HG03520 (cell line): ENCODE data around the gene SUPT4H1.
"Not testable (repeated sequence)": the region's sequence is repeated elsewhere in the genome, so short reads cannot be mapped to it uniquely, and the experiment has no call there.

Experiments used
- ATAC-seq: cut with Tn5 transposase; IDR thresholded peaks from one replicate; pipeline ENCODE4 v1.9.1; 2021; ENCODE audit warnings: mild to moderate bottlenecking, moderate library complexity; ENCODE audit not compliant: unreplicated experiment

The SUPT4H1 gene

GRCh38 chr17:58351831-58352595 is at the start of gene SUPT4H1:
Gene SUPT4H1 (minus strand): TSS chr17:58352201. CDS start chr17:58352135, 66 bp downstream.
- ATAC-seq: peak; percentile 85

- no peak for ATAC-seq
Measured at GRCh38 chr17:58401287-58401686, 49.3 kb upstream of the SUPT4H1 start.

GRCh38 chr17:58400826-58401225 is 48.8 kb upstream of the SUPT4H1 start:
- no peak for ATAC-seq

- ATAC-seq: no peak
Measured at GRCh38 chr17:58399974-58400373, 48.0 kb upstream of the SUPT4H1 start.

DNA sequence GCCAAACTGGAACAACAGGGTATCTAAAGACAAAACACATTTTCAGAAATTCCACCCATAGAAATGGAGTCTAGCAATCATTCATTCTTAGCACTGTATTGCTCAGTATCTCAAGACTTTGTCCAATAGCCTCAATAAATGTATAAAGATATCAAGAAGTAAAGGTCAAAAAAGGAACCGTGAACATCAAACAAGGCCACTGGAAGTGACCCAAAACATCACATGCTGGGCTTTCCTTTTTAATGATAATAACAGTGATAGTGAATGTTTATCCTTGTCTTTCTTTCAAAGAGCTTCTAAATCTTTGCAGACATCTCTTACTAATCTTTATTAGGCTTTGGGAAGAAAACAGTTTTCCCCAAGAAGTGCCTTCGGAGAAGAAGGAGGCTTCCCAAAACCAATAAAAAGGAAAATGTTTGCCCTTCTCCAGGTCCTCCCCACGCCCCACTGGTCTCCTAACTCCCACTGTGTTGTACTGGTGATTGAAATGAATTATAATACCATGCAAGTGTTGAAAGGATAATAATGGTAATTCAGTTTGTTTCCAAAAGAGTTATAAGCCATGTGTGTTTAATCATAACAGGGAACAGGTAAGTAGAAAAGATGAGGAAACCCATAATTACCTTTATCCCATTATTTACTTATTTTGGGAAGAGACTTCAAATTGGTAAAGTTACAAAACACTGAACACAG is 46.7 kb upstream of the SUPT4H1 start:
- ATAC-seq: no peak

DNA sequence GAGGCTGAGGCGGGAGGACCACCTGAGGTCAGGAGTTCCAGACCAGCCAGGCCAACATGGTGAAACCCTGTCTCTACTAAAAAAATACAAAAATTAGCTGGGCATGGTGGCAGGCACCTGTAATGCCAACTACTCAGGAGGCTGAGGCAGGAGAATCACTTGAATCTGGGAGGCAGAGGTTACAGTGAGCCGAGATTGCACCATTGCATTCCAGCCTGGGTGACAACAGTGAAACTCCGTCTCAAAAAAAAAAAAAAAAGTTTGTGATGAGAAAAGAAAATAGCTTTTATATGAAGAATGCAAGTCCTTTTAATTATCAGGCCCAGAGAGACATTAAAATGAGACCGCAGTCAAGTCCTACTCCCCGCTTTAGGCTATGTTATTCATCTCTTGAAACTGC is 45.4 kb upstream of the SUPT4H1 start:
- not testable (repeated sequence) for ATAC-seq

DNA sequence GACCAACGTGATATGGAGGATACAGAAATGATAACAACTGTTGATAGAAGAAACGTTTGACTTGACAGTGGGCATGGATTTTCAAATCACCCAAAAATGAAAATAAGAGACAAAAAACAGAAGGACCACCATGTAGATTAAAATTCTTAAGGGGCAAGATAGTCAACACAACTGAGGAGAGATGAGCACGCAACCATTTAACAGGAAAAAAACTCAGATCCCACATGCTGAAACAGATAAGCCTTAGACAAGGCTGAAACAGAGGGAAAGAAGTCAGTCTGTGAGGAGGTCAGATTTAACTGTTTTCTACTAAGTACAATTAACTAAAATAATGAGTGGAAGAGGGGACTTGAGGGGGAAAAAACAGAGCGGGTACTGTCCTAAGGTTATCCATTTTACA is 44.2 kb upstream of the SUPT4H1 start:
- ATAC-seq: no peak

GRCh38 chr17:58394534-58395223 is 42.7 kb upstream of the SUPT4H1 start:
- ATAC-seq: no peak

- ATAC-seq: no peak
Measured at GRCh38 chr17:58391302-58391984, 39.4 kb upstream of the SUPT4H1 start.

DNA sequence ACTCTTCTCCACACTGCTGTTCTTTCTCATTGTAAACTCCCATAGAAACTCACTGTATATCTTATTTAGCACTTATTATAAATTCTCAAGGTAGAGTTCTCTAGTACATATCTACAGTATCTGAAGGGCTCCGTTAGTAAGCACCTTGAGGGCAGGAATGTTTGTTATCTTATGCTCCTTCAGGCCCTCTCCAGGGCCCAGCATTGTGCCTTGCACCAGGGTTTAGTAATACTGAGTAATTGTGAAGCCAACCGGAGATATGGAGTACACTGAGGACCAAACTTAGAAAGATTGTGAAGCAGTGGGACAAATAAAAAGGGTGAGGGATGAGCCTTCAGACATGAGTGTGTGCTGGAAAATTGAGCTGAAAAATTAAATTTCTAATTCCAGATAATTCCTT is 38.9 kb upstream of the SUPT4H1 start:
- no peak for ATAC-seq

DNA sequence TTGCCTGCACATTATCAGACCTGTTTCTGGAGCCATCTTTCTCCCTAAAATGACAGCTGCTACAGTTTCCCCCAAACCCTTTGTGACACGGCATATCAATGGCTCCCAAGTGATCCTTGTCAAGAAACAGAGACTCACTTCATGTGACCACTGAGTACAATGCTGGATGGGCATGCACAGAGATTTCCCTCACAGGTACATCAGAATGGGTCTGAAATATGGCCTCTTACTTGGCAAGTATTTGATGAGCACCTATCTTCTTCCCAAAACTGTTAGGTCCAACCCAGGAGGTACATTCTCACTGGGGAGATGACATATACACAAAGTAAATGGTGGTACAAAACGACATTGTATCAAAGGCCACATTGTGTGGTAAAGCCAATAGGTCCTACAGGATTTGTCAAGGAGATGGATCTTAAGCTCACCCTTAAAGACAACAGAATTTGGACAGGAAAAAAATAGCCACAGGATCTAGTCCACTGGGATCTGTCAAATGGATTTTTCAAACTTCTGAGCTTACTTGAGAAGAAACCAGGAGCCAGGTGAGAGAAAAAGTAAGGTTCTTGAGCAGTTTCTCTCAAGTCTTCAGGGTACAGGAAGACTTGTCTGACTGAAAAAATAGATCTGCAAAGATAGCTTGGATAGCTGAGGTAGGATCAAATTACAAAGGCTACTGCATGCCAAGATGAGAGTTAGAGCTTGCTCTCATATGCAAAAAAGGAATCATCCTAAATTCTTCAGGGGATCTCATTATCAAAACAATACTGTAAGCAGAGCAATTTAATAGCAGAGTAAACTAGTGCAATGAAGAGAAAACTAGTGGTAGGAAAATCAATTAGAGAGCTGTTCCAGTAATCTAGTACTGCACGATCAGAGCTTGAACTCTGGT is 36.5 kb upstream of the SUPT4H1 start:
- ATAC-seq: no peak

DNA sequence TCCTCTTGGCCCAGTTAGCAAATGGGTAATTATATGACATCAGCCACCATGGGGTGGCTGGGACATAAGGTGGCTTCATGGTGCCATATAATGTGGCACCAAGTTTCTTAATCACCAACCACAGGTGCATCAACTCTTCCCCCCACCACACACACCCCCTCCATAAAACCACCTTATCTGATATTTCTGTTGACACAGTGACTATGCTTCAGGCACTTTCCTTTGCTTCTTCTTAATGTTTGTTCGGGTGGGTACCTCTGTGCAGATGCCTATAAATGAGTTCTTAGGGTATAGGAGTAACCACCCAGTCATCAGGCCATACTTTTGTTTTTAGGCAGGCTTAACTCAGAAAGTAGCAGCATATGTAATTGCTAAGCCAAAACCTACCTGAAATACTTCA is 35.8 kb upstream of the SUPT4H1 start:
- no peak for ATAC-seq

DNA sequence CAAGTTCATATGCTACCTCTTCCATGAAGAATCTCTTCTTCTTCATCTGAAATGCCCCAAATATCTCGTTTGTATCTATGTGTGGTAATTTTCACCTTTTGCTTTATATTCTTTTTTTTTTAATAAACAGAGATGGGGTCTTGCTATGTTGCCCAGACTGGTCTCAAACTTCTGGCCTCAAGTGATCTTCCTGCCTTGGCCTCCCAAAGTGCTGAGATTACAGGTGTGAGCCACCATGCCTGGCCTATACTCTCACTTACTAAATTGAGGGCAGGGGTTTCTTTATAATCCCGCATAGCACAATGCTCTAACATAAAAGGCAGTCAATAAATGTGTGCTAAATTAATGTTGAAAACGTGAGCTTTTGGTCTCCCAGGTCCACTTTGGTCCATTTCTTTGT is 34.7 kb upstream of the SUPT4H1 start:
- ATAC-seq: no peak

DNA sequence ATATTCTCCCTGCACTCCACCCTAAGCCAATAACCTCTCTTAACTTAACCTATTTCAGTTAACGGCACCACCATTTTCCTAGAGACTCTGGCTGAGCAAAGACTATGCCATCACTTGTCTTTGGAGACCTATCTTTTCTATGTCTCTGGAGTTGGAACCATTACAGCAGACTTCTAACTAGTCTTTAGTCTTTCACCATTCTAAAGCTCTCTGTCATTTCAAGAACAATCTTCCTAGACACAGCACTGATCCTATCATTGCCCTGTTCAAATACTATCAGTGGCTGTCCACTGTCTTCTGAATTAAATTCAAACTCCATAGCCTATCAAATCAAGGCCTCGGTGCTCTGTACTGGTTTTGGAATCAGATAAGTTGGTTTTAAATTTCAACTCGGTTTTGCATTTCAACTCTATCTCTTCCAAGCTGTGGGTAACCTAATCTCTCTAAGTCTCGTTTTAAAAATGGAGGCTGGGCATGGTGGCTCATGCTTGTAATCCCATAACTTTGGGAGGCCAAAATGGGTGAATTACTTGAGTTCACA is 33.4 kb upstream of the SUPT4H1 start:
- no peak for ATAC-seq

DNA sequence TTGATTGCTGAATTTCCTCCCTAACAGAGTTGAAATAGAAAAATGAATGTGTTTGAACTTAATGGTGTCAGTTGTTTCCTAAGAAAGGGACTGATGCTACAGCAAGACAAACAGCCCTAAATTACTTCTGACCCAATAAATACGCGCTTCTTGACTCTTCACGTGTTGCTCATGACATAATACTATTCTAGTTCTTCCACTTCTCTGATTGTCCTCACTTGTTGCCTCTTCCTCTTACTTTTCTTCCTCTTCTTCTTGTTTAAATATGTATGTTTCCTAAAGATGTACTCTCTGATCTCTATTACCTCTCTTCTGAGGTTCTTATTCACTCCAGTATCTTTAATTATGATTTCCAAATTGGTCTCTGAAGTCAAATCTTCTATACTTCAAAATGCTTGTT is 32.9 kb upstream of the SUPT4H1 start:
- no peak for ATAC-seq

DNA sequence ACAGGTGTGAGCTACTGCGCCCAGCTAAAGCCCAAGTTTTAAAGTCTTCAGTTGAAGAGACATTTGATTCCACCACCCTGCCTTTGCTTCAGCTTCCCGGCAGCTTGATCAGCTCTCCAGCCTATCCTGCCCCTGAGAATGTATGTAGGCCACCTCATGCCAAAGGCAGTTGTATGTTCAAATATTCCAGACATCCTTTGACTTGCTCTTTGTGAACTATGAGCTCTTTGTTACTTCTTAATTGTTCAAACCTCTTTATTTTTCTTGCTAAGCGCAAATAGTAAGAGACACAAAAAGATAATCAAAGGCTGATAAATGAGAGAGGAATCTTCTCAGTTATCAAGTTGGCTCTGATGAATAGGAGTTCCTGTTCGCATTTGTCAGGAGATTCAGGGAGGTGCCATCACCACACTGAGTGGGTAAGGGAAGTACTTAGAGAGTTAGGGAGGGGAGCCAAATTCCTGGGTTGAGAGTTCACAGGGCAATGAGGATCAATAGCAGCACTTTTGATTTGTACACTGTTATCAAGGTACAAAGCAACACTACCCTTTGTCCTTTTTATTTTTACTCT is 32.0 kb upstream of the SUPT4H1 start:
- ATAC-seq: no peak

DNA sequence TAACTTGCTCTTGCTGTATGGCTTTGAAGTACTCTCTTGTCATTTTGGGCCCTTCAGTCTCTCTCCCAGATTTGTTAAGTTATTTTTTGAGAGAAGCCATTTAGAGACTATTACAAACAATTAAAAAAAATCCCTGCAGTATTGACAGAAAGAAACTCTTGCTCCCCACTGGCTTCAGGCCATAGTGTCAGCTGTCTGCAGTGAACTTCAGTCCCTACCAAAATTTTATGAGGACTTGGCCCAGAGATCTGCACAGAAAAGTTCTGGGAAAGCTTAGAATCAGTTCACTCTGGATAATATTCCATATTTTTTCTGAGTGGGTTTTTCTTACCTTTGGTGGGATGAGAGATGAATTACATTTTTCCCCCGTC is 30.9 kb upstream of the SUPT4H1 start:
- ATAC-seq: no peak

DNA sequence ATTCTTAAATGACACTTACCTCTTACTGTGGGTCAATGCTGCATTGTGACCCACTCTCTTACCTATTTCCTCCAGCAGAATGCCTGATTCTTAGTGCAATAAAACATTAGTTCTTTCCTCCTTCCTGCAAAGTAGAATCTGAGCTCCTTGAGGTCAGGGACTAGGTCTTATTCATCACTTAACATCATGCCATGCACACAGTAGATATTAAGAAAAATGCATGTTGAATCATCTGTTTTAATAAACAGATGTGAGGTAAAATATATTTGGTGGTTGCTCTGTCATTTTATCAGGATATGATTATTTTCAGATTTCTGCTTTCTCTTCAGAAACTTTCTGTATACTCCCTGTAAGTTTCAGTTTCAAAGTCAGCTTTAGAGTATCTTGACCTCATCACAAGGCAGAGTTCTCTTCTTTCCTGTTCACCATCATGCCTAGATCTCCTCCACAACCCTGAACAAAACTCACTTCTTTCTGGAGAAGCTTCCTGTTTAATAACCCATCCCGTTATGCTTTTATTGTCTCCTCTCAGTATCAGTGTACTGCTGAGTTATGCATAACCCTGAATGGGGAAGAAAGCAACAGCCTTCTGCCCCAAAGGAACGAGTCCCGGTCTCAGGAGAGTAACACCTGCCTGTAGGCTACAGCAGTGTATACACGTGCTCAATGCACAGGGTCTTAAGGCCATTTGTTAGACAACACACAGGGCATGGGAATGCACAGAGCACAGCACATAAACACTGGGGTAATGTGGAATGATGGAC is 30.3 kb upstream of the SUPT4H1 start:
- no peak for ATAC-seq
